Measurements from ENCODE around the gene BEND5. TPM values are rescaled to one million over a fixed set of nuclear protein-coding genes. Genes with fewer than 3 reads are reported as not detected.
A peak's percentile ranks its signal among the peaks of the same experiment; 100 is the strongest.

BEND5 gene
- total RNA-seq, 3 donors from 2014 or later (not counting 1 experiment from before 2014, with no cell fraction given): 1.2 to 5.1 (median 2.6) TPM

DNA sequence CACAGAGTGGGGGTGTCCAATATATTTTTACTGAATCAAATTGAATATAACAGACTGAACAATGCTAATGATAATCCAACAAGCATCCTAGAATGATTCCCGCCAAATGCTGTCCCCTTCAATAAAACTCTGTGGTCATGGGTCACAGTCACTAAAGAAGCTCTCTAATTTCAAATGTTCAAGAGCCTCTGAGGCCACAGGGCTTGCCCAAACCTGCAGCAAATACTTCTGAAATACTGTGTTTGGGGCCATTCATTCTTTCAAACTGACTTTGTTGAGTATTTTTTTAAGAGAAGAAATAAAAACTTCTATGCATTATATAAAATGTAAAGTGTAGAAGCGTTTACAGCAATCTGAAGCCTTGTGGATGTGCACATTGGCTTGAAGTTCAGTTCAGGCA lies 7.6 kb upstream of the BEND5 start:
- no peak overlapping the region for H3K27ac ChIP-seq (ENCODE audit: low read length)
- TF ChIP-seq, protein P1, sequence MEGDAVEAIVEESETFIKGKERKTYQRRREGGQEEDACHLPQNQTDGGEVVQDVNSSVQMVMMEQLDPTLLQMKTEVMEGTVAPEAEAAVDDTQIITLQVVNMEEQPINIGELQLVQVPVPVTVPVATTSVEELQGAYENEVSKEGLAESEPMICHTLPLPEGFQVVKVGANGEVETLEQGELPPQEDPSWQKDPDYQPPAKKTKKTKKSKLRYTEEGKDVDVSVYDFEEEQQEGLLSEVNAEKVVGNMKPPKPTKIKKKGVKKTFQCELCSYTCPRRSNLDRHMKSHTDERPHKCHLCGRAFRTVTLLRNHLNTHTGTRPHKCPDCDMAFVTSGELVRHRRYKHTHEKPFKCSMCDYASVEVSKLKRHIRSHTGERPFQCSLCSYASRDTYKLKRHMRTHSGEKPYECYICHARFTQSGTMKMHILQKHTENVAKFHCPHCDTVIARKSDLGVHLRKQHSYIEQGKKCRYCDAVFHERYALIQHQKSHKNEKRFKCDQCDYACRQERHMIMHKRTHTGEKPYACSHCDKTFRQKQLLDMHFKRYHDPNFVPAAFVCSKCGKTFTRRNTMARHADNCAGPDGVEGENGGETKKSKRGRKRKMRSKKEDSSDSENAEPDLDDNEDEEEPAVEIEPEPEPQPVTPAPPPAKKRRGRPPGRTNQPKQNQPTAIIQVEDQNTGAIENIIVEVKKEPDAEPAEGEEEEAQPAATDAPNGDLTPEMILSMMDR (IDR thresholded peaks at IDR 0.05): no peak
- 80% methylated on average over 2 of the region's 2 CpGs for WGBS (ENCODE audit: insufficient coverage)
- Mint-ChIP-seq H3K27me3 (ENCODE audit: low read depth in 2 of 2) (peaks cover 6 to 34% of the 10 kb centered on the region in 2 donors), H3K27ac (no peak overlapping the region), H3K4me3 (no peak overlapping the region), H3K4me1 (no peaks in the 10 kb centered on the region), H3K36me3 (no peaks in the 10 kb centered on the region), H3K9me3 (no peaks in the 10 kb centered on the region)
- ATAC-seq (no peak), DNase-seq (no peak)
- no peaks in the 10 kb centered on the region for H3K9me3 ChIP-seq (ENCODE audit: control insufficient read depth, insufficient read depth, low read length)
- intact Hi-C loops (cut with micrococcal nuclease): no loop called here
- no peaks in the 10 kb centered on the region for H3K4me1 ChIP-seq (ENCODE audit: control insufficient read depth, insufficient read depth, low read length)
- H3K36me3 ChIP-seq (ENCODE audit: control insufficient read depth, insufficient read depth, low read length): no peaks in the 10 kb centered on the region
- H3K4me3 ChIP-seq (ENCODE audit: low read length): no peak overlapping the region
- no peaks in the 10 kb centered on the region for H3K27me3 ChIP-seq (ENCODE audit: control insufficient read depth, insufficient read depth, low read length)

DNA sequence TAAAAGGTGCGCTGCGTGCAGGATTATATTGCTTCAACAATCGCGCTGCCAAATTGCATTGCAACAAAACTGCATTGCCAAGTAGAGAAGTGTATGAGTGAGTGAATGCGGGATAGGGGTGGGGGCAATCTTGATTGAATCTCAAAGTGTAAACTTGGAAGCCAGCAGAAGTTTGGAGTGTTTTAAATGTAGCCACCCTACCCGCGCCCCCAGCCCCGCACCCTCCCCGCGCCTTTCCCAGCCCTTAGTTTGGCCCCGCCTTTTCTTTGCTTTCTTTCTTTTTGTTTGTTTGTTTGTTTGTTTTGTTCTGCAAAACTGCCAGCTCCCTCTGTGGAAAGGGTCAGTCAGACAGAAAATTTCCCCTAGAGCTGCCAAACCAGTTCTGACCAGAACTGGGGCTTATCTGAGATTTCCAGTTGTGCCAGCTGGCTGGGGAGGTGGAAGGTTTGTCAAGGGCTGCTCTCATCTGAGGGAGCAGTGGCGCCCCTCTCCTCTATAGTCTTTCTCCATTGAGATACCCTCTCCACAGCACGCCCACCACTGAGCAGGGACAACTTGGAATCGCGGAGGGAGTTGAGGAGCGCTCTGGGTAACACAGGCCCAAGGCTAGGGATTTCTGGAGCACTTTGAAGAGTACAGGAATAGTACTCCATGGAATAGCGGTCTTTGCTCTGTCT lies 666 bp upstream of the BEND5 start:
- no peaks in the 10 kb centered on the region for H3K27me3 ChIP-seq (ENCODE audit: control insufficient read depth, insufficient read depth, low read length)
- WGBS (ENCODE audit: insufficient coverage): 14% methylated on average over 12 of the region's 17 CpGs
- no peak overlapping the region for H3K27ac ChIP-seq (ENCODE audit: low read length)
- peaks cover 16% of the 10 kb centered on the region for H3K4me1 ChIP-seq (ENCODE audit: control insufficient read depth, insufficient read depth, low read length)
- intact Hi-C loops (cut with micrococcal nuclease): no loop called here
- Mint-ChIP-seq H3K9me3 (no peaks in the 10 kb centered on the region), H3K36me3 (no peaks in the 10 kb centered on the region), H3K4me3 (peak overlapping the region; percentile 92), H3K4me1 (peaks cover 7 to 20% of the 10 kb centered on the region in 2 donors), H3K27me3 (ENCODE audit: low read depth in 2 of 2) (peaks cover 12 to 25% of the 10 kb centered on the region in 2 donors), H3K27ac (peak overlapping the region in 1 of 2 donors; percentile 56)
- H3K9me3 ChIP-seq (ENCODE audit: control insufficient read depth, insufficient read depth, low read length): no peaks in the 10 kb centered on the region
- no peak for DNase-seq
- ATAC-seq: no peak
- TF ChIP-seq, protein P1 (IDR thresholded peaks at IDR 0.05): no peak
- H3K4me3 ChIP-seq (ENCODE audit: low read length): peak overlapping the region; percentile 59
- no peaks in the 10 kb centered on the region for H3K36me3 ChIP-seq (ENCODE audit: control insufficient read depth, insufficient read depth, low read length)

DNA sequence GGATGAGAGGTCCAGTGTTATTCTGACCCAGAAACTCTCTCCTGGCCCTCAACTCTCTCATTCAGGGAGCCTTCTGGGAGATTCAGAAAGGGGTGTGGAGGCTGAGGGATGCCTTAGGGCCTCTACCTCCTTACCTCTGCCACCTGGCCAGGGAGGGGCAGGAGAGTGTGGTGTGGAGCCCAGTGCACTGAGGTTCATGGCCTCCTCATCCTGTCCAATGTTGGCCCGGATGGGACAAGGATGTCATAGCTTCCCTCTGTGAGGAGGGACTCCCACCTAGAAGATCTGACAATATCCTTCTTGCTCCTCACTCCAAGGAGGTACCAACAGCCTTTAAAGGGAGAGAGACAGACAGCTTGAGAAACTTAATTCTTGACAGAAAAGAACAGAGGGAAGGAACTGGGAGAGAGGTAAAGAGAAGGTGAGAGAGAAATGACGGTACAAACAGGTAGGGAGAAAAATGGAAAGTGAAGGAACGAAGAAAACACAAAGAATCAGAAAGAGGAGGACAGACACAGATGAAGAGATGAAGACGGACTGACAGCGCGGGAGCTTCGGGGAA lies 779 bp downstream of the BEND5 start:
- ATAC-seq (no peak), DNase-seq (peak in 1 of 2 donors; percentile 9)
- peak overlapping the region; percentile 8 to 70 for H3K27ac Mint-ChIP-seq
- H3K4me3 ChIP-seq (ENCODE audit: low read length): peak overlapping the region; percentile 59
- H3K36me3 ChIP-seq (ENCODE audit: control insufficient read depth, insufficient read depth, low read length): no peaks in the 10 kb centered on the region
- H3K4me3 Mint-ChIP-seq: peak overlapping the region; percentile 89
- no peaks in the 10 kb centered on the region for H3K36me3 Mint-ChIP-seq
- H3K27ac ChIP-seq (ENCODE audit: low read length): peak overlapping the region; percentile 52
- peaks cover 7 to 20% of the 10 kb centered on the region in 2 donors for H3K4me1 Mint-ChIP-seq
- intact Hi-C loops (cut with micrococcal nuclease): no loop called here
- no peaks in the 10 kb centered on the region for H3K27me3 ChIP-seq (ENCODE audit: control insufficient read depth, insufficient read depth, low read length)
- H3K4me1 ChIP-seq (ENCODE audit: control insufficient read depth, insufficient read depth, low read length): peaks cover 16% of the 10 kb centered on the region
- TF ChIP-seq, protein P1 (IDR thresholded peaks at IDR 0.05): no peak
- H3K9me3 Mint-ChIP-seq: no peaks in the 10 kb centered on the region
- H3K27me3 Mint-ChIP-seq (ENCODE audit: low read depth in 2 of 2): peaks cover 12 to 15% of the 10 kb centered on the region in 2 donors
- 9% methylated on average over 7 of the region's 7 CpGs for WGBS (ENCODE audit: insufficient coverage)
- H3K9me3 ChIP-seq (ENCODE audit: control insufficient read depth, insufficient read depth, low read length): no peaks in the 10 kb centered on the region

Measured in natural killer cell (primary cell).